ENCODE measurements around the gene DEDD2.

GRCh38 chr19:42234364-42234763 lies 16.9 kb upstream of the DEDD2 start:
- no peak for TF ChIP-seq CTCF (conservative IDR thresholded peaks at IDR 0.05; ENCODE audit: low read length)
- no peak for TF ChIP-seq EZH2phosphoT487 (IDR thresholded peaks at IDR 0.05; ENCODE audit: borderline replicate concordance)

Data from Loucy (cell line).